H1 (cell line): Measurements from ENCODE around the gene ARHGAP10.

ENCODE experiments used
- GABPA ChIP-seq: IDR thresholded peaks from 2 replicates; pipeline ENCODE4 v1.6.1; 2011; ENCODE audit warnings: mild to moderate bottlenecking, low read length, moderate library complexity, borderline replicate concordance; ENCODE audit not compliant: insufficient read depth
- TCF12 ChIP-seq: IDR thresholded peaks from 2 replicates; pipeline ENCODE4 v1.6.1; 2011; ENCODE audit warnings: low read depth, mild to moderate bottlenecking, low read length
- TF ChIP-seq, protein P1 (sequence below), 3 experiments: IDR thresholded peaks; 1 replicate in 2 of 3; 2 replicates in 1 of 3; pipeline versions ENCODE4 v1.5.1 to v1.6.1; 2011; ENCODE audit warnings: low read length in 3 of 3, mild to moderate bottlenecking in 3 of 3, inconsistent platforms in 2 of 3, low read depth in 1 of 3, moderate library complexity in 1 of 3; ENCODE audit not compliant: insufficient read depth in 1 of 3; ENCODE audit errors: control extremely low read depth in 1 of 3

GRCh38 chr4:148057984-148058859 is 326.3 kb downstream of the ARHGAP10 start:
- TF ChIP-seq GABPA (no peak), TCF12 (no peak)
- TF ChIP-seq, protein P1, sequence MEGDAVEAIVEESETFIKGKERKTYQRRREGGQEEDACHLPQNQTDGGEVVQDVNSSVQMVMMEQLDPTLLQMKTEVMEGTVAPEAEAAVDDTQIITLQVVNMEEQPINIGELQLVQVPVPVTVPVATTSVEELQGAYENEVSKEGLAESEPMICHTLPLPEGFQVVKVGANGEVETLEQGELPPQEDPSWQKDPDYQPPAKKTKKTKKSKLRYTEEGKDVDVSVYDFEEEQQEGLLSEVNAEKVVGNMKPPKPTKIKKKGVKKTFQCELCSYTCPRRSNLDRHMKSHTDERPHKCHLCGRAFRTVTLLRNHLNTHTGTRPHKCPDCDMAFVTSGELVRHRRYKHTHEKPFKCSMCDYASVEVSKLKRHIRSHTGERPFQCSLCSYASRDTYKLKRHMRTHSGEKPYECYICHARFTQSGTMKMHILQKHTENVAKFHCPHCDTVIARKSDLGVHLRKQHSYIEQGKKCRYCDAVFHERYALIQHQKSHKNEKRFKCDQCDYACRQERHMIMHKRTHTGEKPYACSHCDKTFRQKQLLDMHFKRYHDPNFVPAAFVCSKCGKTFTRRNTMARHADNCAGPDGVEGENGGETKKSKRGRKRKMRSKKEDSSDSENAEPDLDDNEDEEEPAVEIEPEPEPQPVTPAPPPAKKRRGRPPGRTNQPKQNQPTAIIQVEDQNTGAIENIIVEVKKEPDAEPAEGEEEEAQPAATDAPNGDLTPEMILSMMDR (IDR thresholded peaks at IDR 0.05; ENCODE audit: control extremely low read depth in 1 of 3, insufficient read depth in 1 of 3, low read depth in 1 of 3, low read length in 3 of 3) = no peak
